Cerebellar nuclear complex (tissue), 1 donor: ENCODE data around the gene MRAP.

Experiments used
- DNase-seq, 2 experiments: peaks; one replicate each; lab custom pipeline; 2025; lab: John Stamatoyannopoulos, UW

The MRAP gene

DNA sequence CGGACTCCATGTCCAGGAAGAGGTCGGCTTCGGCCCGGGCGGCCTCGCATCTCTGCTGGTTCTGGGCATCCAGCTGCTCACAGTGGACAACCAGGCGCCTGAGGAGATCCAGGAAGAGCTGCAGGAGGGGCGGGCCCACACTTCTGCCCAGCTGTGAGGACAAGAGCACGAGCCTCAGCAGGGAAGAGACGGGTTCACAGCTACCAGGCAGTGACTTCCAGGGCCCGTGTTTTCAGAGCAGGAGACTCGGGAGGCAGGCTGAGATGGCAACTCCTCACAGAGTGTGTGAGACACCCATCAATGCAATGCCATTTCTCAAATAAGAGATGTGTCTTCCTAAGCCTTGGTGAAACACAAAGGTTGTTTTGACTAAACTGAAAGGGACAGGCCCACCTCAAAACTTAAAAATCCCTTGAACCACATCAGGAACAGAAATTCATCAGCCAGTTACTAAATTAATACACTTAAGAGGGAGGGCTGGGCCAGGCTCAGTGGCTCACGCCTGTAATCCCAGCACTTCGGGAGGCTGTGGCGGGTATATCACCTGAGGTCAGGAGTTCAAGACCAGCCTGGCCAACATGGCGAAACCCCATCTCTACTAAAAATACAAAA lies 50.8 kb downstream of the MRAP start:
- no peak for DNase-seq

DNA sequence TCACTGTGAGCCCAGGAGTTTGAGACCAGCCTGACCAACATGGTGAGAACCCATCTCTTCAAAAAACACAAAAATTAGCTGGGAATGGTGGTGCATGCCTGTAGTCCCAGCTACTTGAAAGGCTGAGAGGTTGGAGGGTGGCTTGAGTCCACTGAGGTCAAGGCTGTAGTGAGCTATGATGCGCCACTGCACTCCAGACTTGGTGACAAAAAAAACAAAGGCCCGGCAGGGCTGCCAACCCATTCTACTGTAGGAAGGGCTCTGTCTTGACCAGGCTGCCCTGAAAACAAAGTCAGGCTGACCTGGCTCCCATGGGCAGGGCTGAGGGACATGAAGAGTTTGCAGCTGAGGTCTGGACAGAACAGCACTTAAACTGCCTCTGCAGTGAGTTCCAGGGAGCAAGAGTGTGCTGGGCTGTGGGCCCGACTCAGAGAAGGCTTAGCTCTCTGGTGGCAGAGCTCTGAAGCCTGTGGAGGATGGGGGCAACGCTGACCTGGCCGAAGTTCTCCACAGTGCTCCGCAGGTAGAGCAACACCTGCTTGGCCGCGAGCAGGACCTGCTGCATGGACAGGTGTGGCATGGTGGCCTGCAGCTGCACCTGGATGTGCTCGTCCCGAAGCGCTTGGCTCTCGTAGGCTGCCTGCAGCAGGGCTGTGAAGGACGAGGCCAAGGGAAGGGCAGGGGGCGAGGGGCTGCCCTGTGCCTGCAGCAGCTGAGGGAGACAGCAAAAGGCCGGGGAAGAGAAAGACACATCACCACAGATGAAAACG lies 51.7 kb downstream of the MRAP start:
- DNase-seq: no peak

DNA sequence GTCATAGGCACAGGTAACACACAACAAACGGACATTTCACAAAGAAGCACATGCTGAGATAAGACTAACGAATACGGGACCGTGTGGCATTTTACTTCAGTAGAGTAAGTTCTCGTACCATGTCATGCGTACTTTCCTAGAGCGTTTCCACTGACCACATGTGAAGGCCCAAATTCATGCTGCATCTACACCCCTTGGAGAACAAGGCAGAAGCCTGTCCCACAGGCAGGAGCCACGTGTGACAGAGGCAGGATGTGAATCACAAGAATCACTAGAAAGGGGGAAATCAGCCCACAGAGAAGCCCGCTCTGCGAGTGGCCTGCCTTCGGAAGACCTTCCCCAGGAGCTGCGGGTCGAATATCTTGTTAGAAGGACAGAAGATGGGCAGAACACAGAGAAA lies 52.3 kb downstream of the MRAP start:
- DNase-seq: no peak

DNA sequence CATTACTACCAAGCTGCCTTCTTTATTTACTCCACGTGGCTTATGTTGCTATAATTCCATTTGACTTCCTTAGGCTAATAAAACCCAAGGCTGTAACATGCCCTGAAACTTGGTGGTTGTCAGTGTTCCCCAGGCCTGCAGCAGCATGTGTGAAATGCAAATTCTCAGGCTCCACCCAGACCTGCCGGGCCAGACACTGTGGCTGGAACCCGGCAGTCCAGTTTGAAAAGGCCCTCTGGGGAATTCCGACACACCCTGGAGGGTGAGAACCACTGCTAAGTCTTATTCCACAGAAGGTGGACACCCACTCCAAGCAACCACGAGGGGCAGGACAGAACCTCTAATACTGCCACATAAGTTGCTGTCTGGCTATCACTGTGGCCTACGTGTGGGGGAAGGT lies 52.8 kb downstream of the MRAP start:
- no peak for DNase-seq

DNA sequence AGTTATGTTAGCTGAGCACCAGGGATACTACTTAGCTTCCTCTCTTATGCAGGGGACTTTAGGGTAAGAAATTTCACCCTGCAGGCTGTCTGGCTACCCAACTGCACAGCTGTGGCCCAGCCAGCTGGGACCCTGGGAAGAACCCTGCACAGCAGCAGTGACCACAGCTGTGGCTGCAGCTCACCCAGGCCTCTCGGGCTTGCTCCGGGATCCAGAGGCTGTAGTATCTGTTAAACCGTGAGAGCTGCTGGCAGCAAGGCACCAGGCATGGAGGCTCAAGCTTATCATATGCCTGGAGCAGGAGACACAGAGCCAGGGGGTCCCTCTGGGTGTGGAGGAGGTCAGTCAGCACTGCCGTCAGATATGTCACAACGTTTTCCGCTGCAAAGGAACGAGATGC lies 53.9 kb downstream of the MRAP start:
- DNase-seq: no peak

DNA sequence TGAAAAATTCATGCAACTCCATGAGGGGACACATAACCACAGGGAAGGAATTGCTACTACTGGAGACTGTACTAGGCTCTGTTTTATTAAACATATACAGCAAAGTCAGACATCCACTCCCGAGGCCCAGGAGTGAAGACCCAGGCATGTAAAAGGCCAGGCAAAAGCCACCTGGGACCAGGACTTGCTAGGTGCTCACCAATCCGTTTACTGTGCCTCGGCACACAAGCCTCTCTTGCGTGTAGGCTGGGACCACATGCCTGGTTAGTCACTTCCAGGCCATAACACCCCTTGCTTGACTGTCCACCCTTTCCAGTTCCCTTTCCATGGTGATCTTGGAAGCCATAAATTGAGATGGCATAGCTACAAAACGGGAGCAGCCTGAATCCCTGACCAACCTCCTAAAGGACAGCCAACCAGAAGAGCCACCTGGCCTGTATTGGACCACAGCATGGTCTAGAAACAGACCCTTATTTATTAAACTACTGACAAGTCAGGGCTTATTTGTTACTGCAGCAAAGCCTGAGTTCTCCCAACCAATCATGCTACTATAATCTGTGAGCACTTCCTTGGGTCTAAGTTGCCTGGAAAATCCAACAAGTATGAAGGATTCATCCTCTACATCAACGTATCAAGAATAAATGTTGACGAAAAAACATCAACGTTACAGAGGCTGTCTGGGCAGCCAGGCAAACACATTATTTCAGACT lies 54.5 kb downstream of the MRAP start:
- no peak for DNase-seq

DNA sequence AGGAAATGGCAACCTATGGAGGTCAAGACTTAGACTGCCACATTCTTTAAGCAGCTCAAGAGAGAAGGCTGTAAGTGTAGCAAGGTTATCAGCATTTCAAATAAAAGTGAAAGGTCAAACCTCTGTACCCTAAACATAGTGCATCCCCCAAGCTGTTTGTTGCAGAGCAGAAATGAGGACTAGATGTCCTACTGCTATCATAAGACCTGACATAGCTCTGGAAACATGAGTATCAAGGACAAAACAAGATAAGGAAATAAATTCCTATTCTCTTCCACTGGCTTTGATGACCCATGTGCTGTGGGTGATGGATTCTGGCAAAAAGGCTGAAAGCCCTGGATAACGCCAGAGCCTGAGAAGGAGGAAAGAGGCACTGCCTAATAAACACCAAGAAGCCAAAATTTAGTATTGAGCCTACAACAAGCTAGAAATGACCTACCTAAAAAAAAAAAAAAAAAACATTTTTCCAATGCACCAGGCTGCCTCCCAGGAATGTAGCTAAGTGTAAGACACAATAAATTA lies 58.3 kb downstream of the MRAP start:
- no peak for DNase-seq

DNA sequence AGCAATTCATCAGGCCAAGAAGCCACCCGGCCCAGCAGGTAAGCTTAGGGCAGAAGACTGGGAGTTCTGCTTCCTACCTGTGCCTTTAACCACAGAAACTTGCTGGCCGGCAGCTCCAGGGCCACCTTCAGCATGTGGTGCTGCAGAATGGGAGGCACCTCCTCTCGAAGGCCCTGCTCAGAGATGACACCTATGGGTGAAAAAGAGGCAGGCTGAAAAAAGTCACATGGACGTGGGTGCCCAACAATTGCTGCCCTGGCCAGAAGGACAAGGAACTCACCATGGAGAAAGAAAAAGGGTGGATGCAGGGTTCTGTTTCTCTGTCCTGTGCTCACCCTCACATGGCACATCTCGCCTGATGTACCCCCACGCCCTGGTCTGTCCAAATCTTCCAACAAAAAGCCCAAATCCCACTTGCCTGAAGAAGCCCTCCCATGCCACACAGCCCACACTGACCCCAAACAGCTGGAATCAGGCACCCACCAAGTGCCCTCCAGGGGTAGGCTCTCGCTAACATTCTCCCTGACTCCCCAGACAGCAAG lies 61.1 kb downstream of the MRAP start:
- DNase-seq: no peak

DNA sequence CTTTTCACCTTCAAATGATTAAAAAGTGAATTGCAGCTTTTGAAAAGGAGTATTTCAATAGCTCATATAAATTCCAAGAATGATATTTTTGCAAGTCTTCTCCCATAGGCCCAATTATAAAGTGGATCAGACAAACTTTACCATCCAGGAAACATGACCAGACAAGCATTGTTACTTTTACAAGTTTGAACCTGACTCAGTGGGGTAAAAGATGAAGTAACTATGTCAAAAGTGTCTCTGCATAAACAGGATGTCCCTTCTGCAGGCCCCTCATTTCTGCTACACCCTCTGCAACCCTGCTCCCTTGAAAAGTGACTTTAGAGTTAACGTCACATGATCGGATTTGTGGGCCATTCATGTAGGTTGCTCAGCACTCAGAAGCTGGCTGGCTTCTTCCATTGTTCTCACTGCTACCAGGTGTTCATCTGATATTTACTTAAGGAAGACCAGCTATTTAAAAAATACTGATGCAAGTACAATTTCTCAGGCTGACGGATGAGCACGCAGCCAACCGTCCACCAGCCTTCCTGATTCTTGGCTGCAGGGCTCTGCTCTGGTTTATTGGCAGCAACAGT lies 61.8 kb downstream of the MRAP start:
- no peak for DNase-seq
